Endothelial cell of umbilical vein (primary cell): ENCODE measurements around the gene PYROXD2.

Experiments
- CTCF ChIP-seq, 2 donors: IDR thresholded peaks; 1 replicate in 1 of 2; 2 replicates in 1 of 2; pipeline ENCODE4 v1.5.1; 2011; ENCODE audit warnings: low read length in 2 of 2, mild to moderate bottlenecking in 2 of 2, moderate library complexity in 2 of 2, control low read depth in 1 of 2, inconsistent platforms in 1 of 2, low read depth in 1 of 2; ENCODE audit not compliant: insufficient read depth in 1 of 2; ENCODE audit errors: extremely low read depth in 1 of 2
- EZH2 ChIP-seq: IDR thresholded peaks from 2 replicates; pipeline ENCODE4 v1.6.1; 2012; ENCODE audit warnings: borderline replicate concordance, low read depth, mild to moderate bottlenecking, moderate library complexity, low read length, inconsistent platforms; ENCODE audit not compliant: severe bottlenecking
- POLR2A ChIP-seq: IDR thresholded peaks from 2 replicates; pipeline ENCODE4 v1.6.1; 2012; ENCODE audit warnings: low read depth, mild to moderate bottlenecking, control low read depth, low read length

- TF ChIP-seq CTCF (IDR thresholded peaks at IDR 0.05; ENCODE audit: extremely low read depth in 1 of 2, insufficient read depth in 1 of 2, low read depth in 1 of 2, low read length in 2 of 2) (no peak), POLR2A (no peak), EZH2 (no peak)
Observed at GRCh38 chr10:98368644-98369043, 46.3 kb downstream of the PYROXD2 start.
